GM19239 (cell line): ENCODE data around the gene APOL1.
A peak's percentile ranks its signal among the peaks of the same experiment; 100 is the strongest.
"Not testable (repeated sequence)": the region's sequence is repeated elsewhere in the genome, so short reads cannot be mapped to it uniquely, and the experiment has no call there.

Experiments
- DNase-seq: peaks from one replicate; pipeline ENCODE4 v3.0.0; 2011; ENCODE audit warnings: low spot score; ENCODE audit not compliant: insufficient read length
- FAIRE-seq: peaks from 2 replicates; lab custom pipeline; 2011; peaks lifted over from hg19 to GRCh38; lab: Jason Lieb, UNC

Gene APOL1, protein sequence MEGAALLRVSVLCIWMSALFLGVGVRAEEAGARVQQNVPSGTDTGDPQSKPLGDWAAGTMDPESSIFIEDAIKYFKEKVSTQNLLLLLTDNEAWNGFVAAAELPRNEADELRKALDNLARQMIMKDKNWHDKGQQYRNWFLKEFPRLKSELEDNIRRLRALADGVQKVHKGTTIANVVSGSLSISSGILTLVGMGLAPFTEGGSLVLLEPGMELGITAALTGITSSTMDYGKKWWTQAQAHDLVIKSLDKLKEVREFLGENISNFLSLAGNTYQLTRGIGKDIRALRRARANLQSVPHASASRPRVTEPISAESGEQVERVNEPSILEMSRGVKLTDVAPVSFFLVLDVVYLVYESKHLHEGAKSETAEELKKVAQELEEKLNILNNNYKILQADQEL

DNA sequence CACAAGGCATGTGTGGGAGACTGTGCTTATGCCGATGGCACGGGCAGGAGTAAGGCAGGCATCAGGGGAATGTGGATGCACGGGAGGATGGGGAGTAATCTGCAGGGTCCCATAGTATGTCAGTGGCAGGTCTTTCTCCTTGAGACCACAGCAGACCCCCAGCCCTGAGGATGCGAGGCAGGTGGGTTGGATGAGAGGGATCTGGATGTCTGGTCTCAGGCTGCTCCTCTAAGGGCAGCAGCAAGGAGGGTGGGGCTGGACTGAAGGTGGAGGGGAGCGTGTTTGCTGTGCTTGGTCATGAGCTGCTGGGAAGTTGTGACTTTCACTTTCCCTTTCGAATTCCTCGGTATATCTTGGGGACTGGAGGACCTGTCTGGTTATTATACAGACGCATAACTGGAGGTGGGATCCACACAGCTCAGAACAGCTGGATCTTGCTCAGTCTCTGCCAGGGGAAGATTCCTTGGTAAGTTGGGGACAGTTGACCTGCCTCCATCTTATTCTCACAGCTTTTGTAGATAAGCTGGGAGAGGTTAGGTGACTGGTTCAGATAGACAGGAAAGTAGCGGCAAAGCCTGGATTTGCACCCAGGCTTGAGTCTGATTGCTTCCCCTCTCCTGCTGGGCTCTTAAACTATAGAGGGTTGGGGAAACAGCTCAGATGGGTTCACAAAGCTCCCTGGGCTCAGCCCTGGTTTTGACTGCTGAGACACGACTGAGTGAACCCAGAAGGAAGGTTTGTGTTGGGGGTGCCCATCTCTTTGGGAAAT lies at the start of gene APOL1:
TSS of gene APOL1 (plus strand) at position 380 of the 769 bp plus-strand sequence. CDS start 1,823 bp downstream, outside the sequence.
- peak; percentile 100 for FAIRE-seq

DNA sequence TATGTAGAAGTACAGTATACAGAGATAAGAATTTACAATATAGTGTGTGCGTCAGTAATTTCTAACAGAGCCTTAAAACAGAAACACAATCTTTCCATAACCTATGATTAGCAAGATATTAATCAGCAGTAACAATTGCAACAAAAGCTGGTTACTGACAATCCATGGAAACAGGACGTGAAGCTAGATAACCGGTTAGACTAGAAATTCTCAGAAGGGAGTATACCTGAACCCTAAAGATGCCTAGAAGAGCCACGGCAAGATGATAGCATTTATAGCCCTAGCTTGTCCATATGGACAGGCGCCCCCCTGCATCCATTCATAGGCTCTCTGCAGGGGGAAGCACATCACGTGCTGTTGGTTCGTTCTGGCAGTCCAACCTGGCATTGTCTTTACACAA lies 49.5 kb upstream of the APOL1 start:
- FAIRE-seq, DNase-seq: not testable (repeated sequence)

More for the DNA sequence above, at the start of gene APOL1:
- peak; percentile 44 for DNase-seq

DNA sequence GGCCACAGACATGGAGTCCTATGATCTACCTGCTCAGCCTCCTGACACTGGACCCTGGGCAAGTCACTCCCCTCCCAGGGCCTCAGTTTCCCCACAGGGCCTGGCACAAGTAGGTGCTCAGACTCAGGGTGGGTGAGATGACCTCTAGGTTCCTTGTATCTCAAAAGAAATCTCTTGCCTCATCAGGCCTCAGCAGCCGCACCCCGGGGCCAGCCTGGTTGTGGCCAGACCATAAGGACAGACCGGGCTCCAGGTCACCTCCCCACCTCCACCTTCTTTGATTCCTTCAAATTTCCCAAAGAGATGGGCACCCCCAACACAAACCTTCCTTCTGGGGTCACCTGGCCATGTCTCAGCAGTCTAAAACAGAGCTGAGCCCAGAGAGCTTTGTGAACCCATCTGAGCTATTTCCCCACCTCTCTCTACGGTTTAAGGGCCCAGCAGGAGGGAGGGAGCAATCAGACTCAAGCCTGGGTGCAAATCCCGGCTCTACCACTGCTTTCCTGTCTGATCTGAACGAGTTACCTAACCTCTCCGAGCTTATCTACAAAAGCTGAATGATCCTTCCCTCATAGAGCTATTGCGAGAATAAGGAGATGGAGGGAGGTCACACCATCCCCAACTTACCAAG lies 48.8 kb upstream of the APOL1 start:
- DNase-seq, result no peak
- no peak for FAIRE-seq

DNA sequence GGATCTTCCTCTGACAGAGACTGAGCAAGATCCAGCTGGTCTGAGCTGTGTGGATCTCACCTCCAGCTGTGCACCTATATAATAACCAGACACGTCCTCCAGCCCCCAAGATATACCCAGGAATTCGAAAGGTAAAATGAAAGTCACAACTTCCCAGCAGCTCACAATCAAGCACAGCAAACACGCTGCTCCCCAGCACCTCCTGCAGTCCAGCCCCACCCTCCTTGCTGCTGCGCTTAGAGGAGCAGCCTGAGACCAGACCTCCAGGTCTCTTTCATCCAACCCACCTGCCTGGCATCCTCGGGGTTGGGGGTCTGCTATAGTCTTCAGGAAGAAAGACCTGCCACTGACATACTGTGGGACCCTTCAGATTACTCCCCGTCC lies 48.3 kb upstream of the APOL1 start:
- DNase-seq (no peak), FAIRE-seq (no peak)

DNA sequence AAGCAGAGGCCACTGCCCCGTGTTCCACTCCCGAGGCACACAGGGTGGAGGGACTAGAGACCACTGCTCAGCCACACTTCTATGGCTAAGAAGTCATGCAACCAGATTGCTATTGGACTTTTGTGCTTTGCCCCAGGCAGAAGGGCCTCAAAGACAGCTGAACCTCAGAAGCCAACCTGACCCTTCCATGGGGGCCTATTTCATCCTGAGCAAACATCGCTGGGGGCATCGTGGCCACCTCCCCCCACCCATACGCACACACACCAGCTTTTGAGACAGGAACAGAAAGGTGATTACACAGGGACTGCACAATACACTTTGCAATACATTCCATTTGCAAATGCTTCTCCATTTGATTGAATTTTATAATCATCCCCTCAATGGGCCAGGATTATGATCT lies 47.4 kb upstream of the APOL1 start:
- DNase-seq, FAIRE-seq: not testable (repeated sequence)

DNA sequence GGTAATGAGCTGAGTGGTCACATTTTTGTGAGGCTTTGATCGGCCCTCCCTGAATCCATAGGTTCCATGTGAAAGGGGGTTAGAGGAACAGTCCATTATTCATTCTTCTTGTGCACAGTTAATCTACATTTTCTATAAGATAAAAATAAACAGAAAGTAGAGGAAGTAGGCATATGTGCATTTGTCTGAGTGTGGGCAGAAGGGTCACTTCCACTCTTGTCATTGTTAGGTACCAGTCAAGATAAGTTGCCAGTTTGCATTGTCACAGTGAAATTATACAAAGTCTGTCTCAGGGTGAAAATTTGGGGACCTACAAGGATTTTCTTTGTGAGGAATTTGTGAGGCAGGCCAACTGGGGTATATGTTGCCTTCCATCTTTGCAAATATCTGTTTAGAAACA lies 46.7 kb upstream of the APOL1 start:
- FAIRE-seq (no peak), DNase-seq (no peak)

DNA sequence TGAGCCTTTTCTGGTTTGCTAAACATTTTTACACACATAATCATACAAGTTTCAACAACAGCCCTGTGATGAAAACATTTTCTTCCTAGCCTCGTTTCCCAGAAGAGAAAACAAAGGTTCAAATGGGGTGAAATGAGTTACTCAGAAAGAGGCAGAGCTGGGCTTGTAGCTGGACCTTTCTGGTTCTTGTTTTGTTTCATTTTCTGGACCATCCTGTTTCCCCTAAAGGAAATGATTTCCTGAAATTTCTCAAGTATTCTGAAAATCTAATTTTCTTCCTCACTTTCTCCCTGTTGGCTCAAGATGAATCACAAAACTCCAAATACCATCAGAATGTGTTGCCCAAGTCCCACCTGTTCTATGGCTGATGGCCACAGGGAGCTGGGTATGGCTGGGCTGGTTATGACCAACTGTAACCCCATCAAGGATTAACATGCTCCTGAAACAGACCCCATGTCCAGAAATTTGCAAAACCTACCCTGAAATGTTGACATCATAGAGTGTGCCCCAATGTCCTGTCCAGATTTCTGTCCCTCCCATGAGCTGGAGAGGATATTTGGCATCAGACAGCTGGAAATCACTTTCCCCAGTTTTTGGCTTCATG lies 44.7 kb upstream of the APOL1 start:
- FAIRE-seq, result no peak
- DNase-seq, result no peak

DNA sequence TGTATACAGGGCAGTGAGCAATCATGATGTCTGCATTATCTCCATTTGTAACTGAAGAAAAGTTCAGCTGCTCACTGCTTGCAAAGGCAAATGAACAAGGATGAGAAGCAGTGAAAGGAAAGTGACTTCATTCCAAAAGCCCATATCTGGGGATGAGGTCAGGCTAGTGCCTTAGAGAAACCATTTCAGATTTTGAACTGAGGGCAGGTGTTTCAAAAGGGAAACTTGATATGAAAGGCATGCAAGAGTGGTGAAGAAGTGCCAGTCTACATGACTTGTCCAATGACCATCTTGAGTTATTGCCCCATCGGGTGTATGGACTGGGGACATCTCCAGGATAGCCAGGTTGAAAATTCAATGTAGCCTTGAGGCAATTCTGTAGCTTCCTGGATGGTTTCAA lies 44.0 kb upstream of the APOL1 start:
- DNase-seq, result no peak
- peak; percentile 65 for FAIRE-seq

DNA sequence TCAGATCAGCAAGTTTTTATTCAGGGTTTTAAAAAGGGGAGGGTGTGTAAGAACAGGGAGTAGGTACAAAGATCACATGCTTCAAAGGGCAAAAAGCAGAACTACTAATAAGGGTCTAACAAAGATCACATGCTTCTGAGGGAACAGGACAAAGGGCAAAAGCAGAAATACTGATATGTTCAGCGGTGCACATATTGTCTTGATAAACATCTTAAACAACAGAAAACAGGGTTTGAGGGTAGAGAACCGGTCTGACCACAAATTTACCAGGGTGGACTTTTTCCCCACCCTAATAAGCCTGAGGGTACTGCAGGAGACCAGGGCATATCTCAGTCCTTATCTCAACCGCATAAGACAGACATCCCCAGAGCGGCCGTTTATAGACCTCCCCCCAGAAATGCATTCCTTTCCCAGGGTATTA lies 43.4 kb upstream of the APOL1 start:
- DNase-seq, FAIRE-seq: not testable (repeated sequence)

DNA sequence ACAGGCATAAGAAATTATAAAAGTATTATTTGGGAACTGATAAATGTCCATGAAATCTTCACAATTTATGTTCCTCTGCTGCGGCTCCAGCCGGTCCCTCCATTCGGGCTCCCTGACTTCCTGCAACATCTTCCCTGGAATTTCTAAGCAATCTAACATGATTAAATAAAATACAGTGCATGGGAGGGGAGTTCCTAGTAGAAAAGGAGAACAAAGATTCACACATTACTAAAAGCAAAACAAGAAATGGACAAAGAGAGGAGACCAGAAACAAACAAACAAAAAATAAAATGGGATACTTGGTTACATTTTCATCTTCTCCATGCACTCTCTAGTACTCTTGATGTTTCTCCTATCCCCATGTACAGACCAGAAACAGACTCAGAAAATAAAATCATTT lies 42.7 kb upstream of the APOL1 start:
- DNase-seq, result no peak
- no peak for FAIRE-seq

DNA sequence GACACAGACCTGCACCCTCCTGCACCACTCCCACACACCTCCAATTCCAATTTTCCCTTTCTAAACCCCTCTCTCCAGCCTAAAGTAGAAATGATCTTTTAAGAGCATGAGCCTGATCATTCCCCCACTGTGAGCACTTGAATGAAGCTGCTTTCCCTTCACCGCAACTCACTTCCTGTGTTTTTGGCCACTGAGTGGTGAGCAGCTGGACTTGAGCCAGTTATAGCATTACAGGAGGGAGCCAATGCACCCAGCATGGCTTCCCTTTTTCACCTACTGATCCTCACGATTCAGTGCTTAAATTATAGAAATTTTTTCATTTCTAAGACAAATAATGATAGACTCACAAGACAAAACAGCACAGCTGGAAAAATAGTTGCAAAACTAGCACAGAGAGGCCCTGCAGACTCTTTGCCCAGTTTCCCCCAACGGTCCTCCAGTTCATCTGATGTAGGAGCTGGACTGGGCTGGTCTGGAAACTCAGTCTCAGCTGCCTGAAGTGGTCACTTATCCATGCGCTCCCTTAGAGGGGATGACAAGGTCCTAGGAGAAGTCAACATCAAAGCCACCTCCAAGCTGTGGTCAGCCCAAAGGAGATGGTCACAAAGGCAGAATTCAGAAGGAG lies 41.6 kb upstream of the APOL1 start:
- DNase-seq, result no peak
- peak; percentile 39 for FAIRE-seq

DNA sequence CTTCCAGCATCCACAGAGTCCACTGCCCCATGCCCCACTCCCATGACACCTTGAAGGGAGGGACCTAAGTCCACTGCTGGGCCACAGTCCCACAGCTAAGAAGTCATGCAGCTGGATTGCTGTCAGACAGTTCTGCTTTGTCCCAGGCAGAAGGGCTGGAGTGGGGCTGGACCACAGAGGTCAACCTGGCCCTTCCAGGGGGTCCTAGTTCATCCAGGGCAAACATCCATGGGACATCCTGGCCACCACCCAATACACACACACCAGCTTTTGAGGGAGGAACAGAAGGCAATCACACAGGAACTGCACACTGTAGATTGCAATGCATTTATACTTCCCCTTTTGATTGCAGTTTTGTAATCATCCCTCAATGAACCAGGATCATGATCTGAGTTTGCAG lies 40.0 kb upstream of the APOL1 start:
- FAIRE-seq (no peak), DNase-seq (no peak)

DNA sequence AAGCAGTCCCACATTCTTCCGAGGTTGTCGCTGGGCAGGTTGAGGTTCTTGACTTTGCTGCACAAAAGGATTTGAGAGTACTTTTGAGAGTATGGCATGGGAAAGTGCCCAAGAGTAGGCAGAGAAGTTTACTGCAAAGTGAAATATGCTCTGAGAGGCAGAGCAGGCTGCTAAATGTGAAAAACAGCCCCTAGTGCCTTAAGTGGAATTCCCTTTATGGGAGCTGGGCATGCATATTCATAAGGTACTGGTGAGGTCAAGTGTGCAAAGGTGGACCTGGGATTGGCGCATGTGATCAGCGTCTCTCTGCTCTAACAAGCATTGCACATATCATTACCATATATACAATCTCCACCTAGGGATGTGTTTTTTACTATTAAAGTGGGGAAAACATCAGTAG lies 39.3 kb upstream of the APOL1 start:
- no peak for DNase-seq
- FAIRE-seq, result no peak

DNA sequence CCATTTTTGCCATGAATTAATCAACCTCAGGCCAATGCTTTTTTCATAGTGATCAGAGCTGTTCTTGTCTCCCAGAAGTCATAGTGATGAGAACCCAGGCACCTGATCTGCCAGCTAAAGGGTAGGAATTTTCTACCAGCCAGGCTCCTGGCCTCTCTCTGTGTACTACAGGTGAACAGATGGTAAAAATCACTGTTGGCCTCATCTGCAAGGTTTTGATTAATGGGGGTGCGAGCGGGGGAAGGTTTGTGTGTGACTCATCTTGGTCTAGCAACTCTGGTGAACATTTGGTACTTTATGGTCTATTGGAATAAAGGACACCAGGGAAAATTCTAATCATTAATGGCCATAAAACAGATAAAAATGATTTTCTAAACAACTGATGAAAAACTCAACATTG lies 37.0 kb upstream of the APOL1 start:
- FAIRE-seq (no peak), DNase-seq (no peak)

DNA sequence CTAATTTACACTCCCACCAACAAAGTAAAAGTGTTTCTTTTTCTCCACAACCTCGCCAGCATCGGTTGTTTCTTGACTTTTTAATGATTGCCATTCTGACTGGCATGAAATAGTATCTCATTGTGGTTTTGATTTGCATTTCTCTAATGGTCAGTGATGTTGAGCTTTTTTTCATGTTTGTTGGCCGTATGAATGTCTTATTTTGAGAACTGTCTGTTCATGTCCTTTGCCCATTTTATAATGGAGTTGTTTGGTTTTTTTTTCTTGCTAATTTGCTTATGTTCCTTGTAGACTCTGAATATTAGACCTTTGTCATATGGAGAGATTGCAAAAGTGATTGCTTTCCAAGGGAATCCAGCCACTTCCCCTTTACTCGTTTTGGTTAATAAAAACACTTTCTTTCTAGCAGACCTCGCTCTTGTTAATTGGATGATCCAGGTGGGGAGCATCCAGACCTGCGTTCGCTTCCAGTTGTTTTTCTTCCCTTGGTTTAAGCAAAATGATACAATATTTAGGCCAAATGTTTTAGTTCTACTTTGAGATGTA lies 34.2 kb upstream of the APOL1 start:
- no peak for FAIRE-seq
- no peak for DNase-seq

DNA sequence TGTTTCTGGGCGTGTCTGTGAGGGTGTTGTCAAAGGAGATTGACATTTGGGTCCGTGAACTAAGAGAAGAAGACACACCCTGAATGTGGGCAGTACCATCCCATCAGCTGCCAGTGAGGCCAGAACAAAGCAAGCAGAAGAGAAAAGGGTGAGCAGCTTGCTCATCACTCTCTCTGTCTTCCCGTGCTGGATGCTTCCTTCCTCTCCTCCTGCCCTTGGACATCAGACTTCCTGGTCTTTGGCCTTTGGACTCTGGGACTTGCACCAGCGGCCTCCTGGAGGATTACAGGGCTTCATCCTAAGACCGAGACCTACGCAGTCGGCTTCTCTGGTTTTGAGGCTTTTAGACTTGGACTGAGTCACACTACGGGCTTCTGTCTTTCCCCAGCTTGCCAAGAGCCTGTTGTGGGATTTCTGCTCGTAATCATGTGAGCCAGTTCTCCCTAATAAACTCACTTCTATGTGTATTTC lies 32.4 kb upstream of the APOL1 start:
- no peak for FAIRE-seq
- DNase-seq, result no peak

DNA sequence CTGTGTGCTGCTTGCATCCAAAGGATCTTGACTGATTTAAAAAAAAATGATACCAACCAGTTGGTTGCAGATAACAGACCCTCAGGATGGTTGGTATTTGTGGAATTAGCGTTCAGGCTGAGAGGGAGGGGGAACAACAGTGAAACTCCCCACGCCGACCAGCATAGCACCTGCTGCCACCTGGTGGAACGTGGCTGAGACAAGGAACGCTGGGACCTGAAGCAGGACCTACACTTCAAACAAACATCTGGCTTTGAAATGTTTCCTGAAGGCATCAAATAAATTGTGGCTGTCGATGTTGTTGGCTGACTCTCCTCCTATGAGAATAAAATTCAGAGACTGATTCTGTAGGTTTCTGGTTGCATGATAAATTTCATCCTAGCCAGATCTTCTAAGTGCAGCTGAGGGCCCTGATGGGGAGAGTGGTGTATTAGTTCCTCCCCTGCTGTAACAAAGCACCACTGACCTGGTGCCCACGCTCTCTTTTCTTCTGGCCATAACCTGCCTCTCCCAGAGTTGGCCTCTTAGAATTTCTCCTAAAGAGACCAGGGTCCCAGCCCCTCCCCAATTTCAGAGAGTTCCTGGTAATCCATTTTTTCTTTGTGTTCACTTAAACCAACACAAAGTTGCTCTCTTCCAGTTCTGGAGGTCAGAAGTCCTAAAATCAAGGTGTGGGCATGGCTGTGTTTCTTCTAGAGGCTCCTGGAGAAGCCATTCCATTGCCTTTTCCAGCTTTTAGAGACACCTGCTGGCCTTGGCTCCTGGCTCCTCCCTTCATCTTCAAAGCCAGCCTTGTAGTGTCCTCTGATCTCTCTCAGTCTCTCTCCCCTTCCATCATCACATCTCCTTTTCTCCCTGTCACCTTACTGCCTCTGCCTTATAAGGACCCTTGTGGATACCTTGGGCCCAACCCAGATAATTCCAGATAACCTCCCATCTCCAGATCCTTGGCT lies 30.9 kb upstream of the APOL1 start:
- FAIRE-seq (peak; percentile 94), DNase-seq (peak; percentile 30)

DNA sequence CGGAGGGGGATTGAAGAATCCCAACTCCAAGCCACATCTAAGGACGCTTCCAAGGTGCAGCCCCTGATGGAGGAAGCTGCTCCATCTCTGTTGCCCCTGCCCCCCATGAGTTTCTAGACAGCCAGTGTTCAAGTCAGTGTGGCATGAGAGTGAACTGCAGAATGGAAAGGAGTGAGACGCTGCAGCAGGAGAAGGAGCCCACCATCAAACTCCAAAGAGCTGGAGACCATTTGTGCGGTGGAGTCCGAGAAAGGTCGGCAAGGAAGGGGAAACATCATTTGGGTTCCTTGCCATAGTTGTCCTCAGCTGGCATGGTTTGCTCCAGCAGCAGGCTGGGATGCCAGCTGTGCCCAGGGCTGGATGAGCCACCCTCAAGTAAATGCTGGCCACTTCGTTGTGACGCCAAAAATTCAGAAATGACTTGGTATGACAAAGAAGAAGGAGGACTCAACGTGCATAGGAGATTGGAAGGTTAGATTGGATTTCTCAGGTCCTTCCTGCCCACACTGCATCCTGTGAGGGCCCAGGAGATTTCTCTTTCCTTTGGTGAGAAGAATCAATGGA lies 30.0 kb upstream of the APOL1 start:
- DNase-seq (no peak), FAIRE-seq (no peak)
